Measurements from ENCODE around the gene PROM1.

The PROM1 gene

GRCh38 chr4:15956179-15956850 is 127.5 kb downstream of the PROM1 start:
- no peak overlapping the region for H3K27ac ChIP-seq (ENCODE audit: low read depth, low read length)
- 59% methylated on average over 9 of the region's 9 CpGs for WGBS
- no peaks in the 10 kb centered on the region for H3K36me3 ChIP-seq (ENCODE audit: insufficient read depth, low read length)
- peaks cover 18% of the 10 kb centered on the region; the same call in 1 of the 2 replicates for H3K9me3 ChIP-seq (ENCODE audit: insufficient read depth, low read depth, low read length)
- no peaks in the 10 kb centered on the region for H3K27me3 ChIP-seq (ENCODE audit: insufficient read depth, low read length)
- peaks cover 7% of the 10 kb centered on the region; the same call in 1 of the 2 replicates for H3K4me1 ChIP-seq (ENCODE audit: insufficient read depth, low read length)
- no peak overlapping the region for H3K9ac ChIP-seq (ENCODE audit: low read depth, low read length)
- H3K4me3 ChIP-seq (ENCODE audit: low read length): no peak overlapping the region

GRCh38 chr4:15955670-15956069 is 128.2 kb downstream of the PROM1 start:
- H3K9me3 ChIP-seq (ENCODE audit: insufficient read depth, low read depth, low read length): peaks cover 18% of the 10 kb centered on the region; the same call in 1 of the 2 replicates
- no peak overlapping the region for H3K27ac ChIP-seq (ENCODE audit: low read depth, low read length)
- 89% methylated on average over 3 of the region's 3 CpGs for WGBS
- H3K36me3 ChIP-seq (ENCODE audit: insufficient read depth, low read length): no peaks in the 10 kb centered on the region
- H3K4me1 ChIP-seq (ENCODE audit: insufficient read depth, low read length): peaks cover 7% of the 10 kb centered on the region; the same call in 1 of the 2 replicates
- no peaks in the 10 kb centered on the region for H3K27me3 ChIP-seq (ENCODE audit: insufficient read depth, low read length)
- no peak overlapping the region for H3K4me3 ChIP-seq (ENCODE audit: low read length)
- H3K9ac ChIP-seq (ENCODE audit: low read depth, low read length): no peak overlapping the region

GRCh38 chr4:15953625-15954024 is 130.2 kb downstream of the PROM1 start:
- 96% methylated on average over 2 of the region's 5 CpGs for WGBS
- peaks cover 18% of the 10 kb centered on the region; the same call in 1 of the 2 replicates for H3K9me3 ChIP-seq (ENCODE audit: insufficient read depth, low read depth, low read length)
- no peak overlapping the region for H3K27ac ChIP-seq (ENCODE audit: low read depth, low read length)

GRCh38 chr4:15951781-15952180 is 132.0 kb downstream of the PROM1 start:
- H3K4me3 ChIP-seq (ENCODE audit: low read length): no peak overlapping the region
- no peak overlapping the region for H3K9ac ChIP-seq (ENCODE audit: low read depth, low read length)
- no peaks in the 10 kb centered on the region for H3K27me3 ChIP-seq (ENCODE audit: insufficient read depth, low read length)
- no peak overlapping the region for H3K27ac ChIP-seq (ENCODE audit: low read depth, low read length)
- H3K36me3 ChIP-seq (ENCODE audit: insufficient read depth, low read length): no peaks in the 10 kb centered on the region
- H3K9me3 ChIP-seq (ENCODE audit: insufficient read depth, low read depth, low read length): peaks cover 18% of the 10 kb centered on the region; the same call in 1 of the 2 replicates
- no peaks in the 10 kb centered on the region for H3K4me1 ChIP-seq (ENCODE audit: insufficient read depth, low read length)

More at GRCh38 chr4:15953625-15954024, 130.2 kb downstream of the PROM1 start:
- Histone ChIP-seq H3K4me3 (ENCODE audit: low read length) (no peak overlapping the region), H3K36me3 (ENCODE audit: insufficient read depth, low read length) (no peaks in the 10 kb centered on the region), H3K4me1 (ENCODE audit: insufficient read depth, low read length) (peaks cover 7% of the 10 kb centered on the region; the same call in 1 of the 2 replicates), H3K27me3 (ENCODE audit: insufficient read depth, low read length) (no peaks in the 10 kb centered on the region), H3K9ac (ENCODE audit: low read depth, low read length) (no peak overlapping the region)

- no peaks in the 10 kb centered on the region for H3K36me3 ChIP-seq (ENCODE audit: insufficient read depth, low read length)
- no peak overlapping the region for H3K9ac ChIP-seq (ENCODE audit: low read depth, low read length)
- 92% methylated on average over 9 of the region's 9 CpGs for WGBS
Measured at GRCh38 chr4:15948826-15949225, 135.0 kb downstream of the PROM1 start.

GRCh38 chr4:15947684-15948083 is 136.1 kb downstream of the PROM1 start:
- no peaks in the 10 kb centered on the region for H3K4me1 ChIP-seq (ENCODE audit: insufficient read depth, low read length)
- 93% methylated on average over 8 of the region's 8 CpGs for WGBS
- H3K9me3 ChIP-seq (ENCODE audit: insufficient read depth, low read depth, low read length): no peaks in the 10 kb centered on the region
- no peak overlapping the region for H3K4me3 ChIP-seq (ENCODE audit: low read length)
- no peak overlapping the region for H3K27ac ChIP-seq (ENCODE audit: low read depth, low read length)
- H3K9ac ChIP-seq (ENCODE audit: low read depth, low read length): no peak overlapping the region
- H3K36me3 ChIP-seq (ENCODE audit: insufficient read depth, low read length): no peaks in the 10 kb centered on the region
- H3K27me3 ChIP-seq (ENCODE audit: insufficient read depth, low read length): no peaks in the 10 kb centered on the region

More at GRCh38 chr4:15948826-15949225, 135.0 kb downstream of the PROM1 start:
- H3K4me1 ChIP-seq (ENCODE audit: insufficient read depth, low read length): no peaks in the 10 kb centered on the region
- no peak overlapping the region for H3K4me3 ChIP-seq (ENCODE audit: low read length)
- H3K27me3 ChIP-seq (ENCODE audit: insufficient read depth, low read length): no peaks in the 10 kb centered on the region
- H3K9me3 ChIP-seq (ENCODE audit: insufficient read depth, low read depth, low read length): peaks cover 5% of the 10 kb centered on the region; the same call in 1 of the 2 replicates
- H3K27ac ChIP-seq (ENCODE audit: low read depth, low read length): no peak overlapping the region

- Histone ChIP-seq H3K4me3 (ENCODE audit: low read length) (no peak overlapping the region), H3K27ac (ENCODE audit: low read depth, low read length) (no peak overlapping the region), H3K36me3 (ENCODE audit: insufficient read depth, low read length) (no peaks in the 10 kb centered on the region), H3K9ac (ENCODE audit: low read depth, low read length) (no peak overlapping the region), H3K9me3 (ENCODE audit: insufficient read depth, low read depth, low read length) (no peaks in the 10 kb centered on the region), H3K4me1 (ENCODE audit: insufficient read depth, low read length) (no peaks in the 10 kb centered on the region), H3K27me3 (ENCODE audit: insufficient read depth, low read length) (no peaks in the 10 kb centered on the region)
- WGBS: 76% methylated on average over 1 of the region's 1 CpG
Measured at GRCh38 chr4:15945516-15945915, 138.3 kb downstream of the PROM1 start.

GRCh38 chr4:15944895-15945294 is 138.9 kb downstream of the PROM1 start:
- no peaks in the 10 kb centered on the region for H3K9me3 ChIP-seq (ENCODE audit: insufficient read depth, low read depth, low read length)
- no peaks in the 10 kb centered on the region for H3K27me3 ChIP-seq (ENCODE audit: insufficient read depth, low read length)
- H3K4me1 ChIP-seq (ENCODE audit: insufficient read depth, low read length): no peaks in the 10 kb centered on the region
- 91% methylated on average over 2 of the region's 2 CpGs for WGBS
- no peak overlapping the region for H3K27ac ChIP-seq (ENCODE audit: low read depth, low read length)
- no peak overlapping the region for H3K4me3 ChIP-seq (ENCODE audit: low read length)
- no peaks in the 10 kb centered on the region for H3K36me3 ChIP-seq (ENCODE audit: insufficient read depth, low read length)
- H3K9ac ChIP-seq (ENCODE audit: low read depth, low read length): no peak overlapping the region

- peaks cover 9% of the 10 kb centered on the region; the same call in 1 of the 2 replicates for H3K4me1 ChIP-seq (ENCODE audit: insufficient read depth, low read length)
- H3K27me3 ChIP-seq (ENCODE audit: insufficient read depth, low read length): no peaks in the 10 kb centered on the region
- no peak overlapping the region for H3K4me3 ChIP-seq (ENCODE audit: low read length)
- no peak overlapping the region for H3K27ac ChIP-seq (ENCODE audit: low read depth, low read length)
- H3K9ac ChIP-seq (ENCODE audit: low read depth, low read length): no peak overlapping the region
- no peaks in the 10 kb centered on the region for H3K9me3 ChIP-seq (ENCODE audit: insufficient read depth, low read depth, low read length)
- 100% methylated on average over 1 of the region's 1 CpG for WGBS
- no peaks in the 10 kb centered on the region for H3K36me3 ChIP-seq (ENCODE audit: insufficient read depth, low read length)
Measured at GRCh38 chr4:15942283-15942682, 141.5 kb downstream of the PROM1 start.

- 54% methylated on average over 2 of the region's 4 CpGs for WGBS
Measured at GRCh38 chr4:15938640-15939039, 145.2 kb downstream of the PROM1 start, which contains the start of gene FGFBP1. TSS of gene FGFBP1 (minus strand) at chr4:15938740. CDS start at chr4:15936632, 2,108 bp downstream.

GRCh38 chr4:15938182-15938581 is 145.6 kb downstream of the PROM1 start:
- Histone ChIP-seq H3K9me3 (ENCODE audit: insufficient read depth, low read depth, low read length) (no peaks in the 10 kb centered on the region), H3K36me3 (ENCODE audit: insufficient read depth, low read length) (no peaks in the 10 kb centered on the region), H3K27ac (ENCODE audit: low read depth, low read length) (no peak overlapping the region), H3K27me3 (ENCODE audit: insufficient read depth, low read length) (no peaks in the 10 kb centered on the region), H3K4me3 (ENCODE audit: low read length) (no peak overlapping the region), H3K4me1 (ENCODE audit: insufficient read depth, low read length) (peaks cover 9% of the 10 kb centered on the region; the same call in 1 of the 2 replicates), H3K9ac (ENCODE audit: low read depth, low read length) (no peak overlapping the region)
- WGBS: 37% methylated on average over 8 of the region's 8 CpGs

More at GRCh38 chr4:15938640-15939039, 145.2 kb downstream of the PROM1 start, which contains the start of gene FGFBP1:
- no peak within 1 kb of the TSS for H3K4me3 ChIP-seq (ENCODE audit: low read length)
- no peak within 1 kb of the TSS for H3K9ac ChIP-seq (ENCODE audit: low read depth, low read length)
- H3K36me3 ChIP-seq (ENCODE audit: insufficient read depth, low read length): no peaks in the 10 kb centered on the region
- no peak within 1 kb of the TSS for H3K27ac ChIP-seq (ENCODE audit: low read depth, low read length)
- H3K27me3 ChIP-seq (ENCODE audit: insufficient read depth, low read length): no peaks in the 10 kb centered on the region
- peaks cover 9% of the 10 kb centered on the region; the same call in 1 of the 2 replicates for H3K4me1 ChIP-seq (ENCODE audit: insufficient read depth, low read length)
- no peaks in the 10 kb centered on the region for H3K9me3 ChIP-seq (ENCODE audit: insufficient read depth, low read depth, low read length)

Measured in HUES64 (cell line).